ENCODE data around the gene RAB32. TPM values are rescaled to one million over a fixed set of nuclear protein-coding genes. Genes with fewer than 3 reads are reported as not detected.

The RAB32 gene
- total RNA-seq, 1 donor from 2014 or later, result 43.3 TPM

DNA sequence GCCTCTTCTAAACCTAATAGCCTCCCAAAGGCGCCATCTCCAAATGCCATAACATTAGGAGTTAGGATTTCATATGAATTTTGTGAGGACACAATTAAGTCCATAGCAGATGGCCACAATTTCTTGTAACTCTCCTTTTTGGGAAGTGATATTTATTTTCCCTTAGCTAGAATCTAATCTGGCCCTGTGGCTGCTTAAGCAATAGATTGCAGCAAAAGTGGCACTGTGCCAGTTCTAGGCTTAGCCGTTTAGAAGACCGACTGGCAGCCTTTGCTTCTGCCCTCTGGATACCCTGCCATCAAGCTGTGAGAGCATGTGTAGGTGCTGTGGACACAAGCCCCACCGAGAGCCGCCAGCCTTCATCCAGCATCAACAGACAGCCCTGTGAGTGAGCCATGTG lies 39.2 kb downstream of the RAB32 start:
- DNase-seq (ENCODE audit: low read depth), result peak; percentile 13

DNA sequence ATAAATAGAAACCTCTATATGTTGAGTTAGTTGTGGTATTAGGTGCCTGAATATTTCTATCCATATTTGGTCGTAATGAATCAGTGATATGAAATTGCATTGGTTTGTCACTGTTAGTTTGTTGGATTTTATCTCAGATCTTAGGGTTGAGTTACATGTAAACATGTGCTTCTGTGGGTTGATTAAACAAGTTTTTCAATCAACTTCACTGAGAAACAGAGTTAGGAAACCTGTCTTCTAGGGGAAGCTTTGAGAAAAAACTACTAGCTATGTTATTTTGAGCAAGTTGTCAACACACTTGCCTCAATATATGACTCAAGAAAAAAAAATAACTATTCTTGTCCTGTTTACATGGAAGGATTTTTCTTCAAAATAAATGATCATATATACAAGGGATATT lies 40.3 kb downstream of the RAB32 start:
- no peak for DNase-seq (ENCODE audit: low read depth)

DNA sequence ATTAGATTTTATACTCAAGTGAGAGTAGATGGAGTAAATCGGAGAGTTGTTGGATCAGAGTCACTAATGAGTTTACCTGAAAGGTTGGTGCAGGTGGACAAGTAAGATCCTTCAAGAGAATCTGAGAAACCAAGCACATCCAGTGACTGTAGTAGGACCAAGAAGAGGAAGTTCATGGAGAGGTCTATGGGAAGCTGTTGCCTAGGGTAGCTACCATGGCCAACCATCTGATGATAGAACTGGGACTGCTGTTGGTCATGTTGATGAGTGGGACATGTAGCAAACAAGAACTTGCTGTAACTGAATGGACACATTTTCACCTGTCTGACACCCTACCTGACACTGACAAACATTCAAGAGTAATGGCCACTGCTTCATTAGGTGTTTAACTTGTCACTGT lies 43.8 kb downstream of the RAB32 start:
- DNase-seq (ENCODE audit: low read depth), result no peak

DNA sequence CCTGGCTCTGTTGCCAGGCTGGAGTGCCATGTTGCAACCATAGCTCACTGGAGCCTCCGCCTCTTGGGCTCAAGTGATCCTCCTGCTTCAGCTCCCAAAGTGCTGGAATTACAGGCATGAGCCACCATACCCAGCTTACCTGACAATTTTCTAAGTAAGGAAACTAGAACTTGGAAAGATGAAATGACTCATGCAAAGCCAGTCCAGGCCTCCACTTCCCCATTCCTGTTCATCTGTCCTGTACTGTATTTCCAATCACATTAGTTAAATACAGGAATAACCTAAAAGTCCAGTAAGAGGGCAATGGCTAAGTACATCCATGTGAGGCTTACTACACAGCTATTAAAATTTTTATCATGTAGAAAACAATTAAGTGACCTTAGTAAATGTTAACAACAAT lies 46.9 kb downstream of the RAB32 start:
- no peak for DNase-seq (ENCODE audit: low read depth)

DNA sequence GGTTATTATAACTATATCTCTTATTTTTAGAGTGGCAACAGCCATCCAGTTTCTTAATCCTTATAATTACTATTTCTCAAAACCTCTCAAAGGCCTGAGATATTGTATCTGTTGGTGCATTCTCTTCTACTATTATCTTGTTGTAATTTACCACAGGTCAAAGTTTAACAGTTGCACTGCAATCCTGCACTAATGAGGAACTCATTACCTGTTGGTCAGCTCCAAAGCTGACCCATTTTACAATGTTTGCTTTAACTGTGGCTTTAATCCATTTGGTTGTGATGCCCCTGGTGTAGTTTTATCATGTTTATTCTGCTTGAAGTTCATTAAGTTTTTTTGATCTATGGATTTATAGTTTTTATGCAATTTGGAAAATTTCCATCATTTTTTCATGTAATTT lies 48.8 kb downstream of the RAB32 start:
- DNase-seq (ENCODE audit: low read depth), result no peak

DNA sequence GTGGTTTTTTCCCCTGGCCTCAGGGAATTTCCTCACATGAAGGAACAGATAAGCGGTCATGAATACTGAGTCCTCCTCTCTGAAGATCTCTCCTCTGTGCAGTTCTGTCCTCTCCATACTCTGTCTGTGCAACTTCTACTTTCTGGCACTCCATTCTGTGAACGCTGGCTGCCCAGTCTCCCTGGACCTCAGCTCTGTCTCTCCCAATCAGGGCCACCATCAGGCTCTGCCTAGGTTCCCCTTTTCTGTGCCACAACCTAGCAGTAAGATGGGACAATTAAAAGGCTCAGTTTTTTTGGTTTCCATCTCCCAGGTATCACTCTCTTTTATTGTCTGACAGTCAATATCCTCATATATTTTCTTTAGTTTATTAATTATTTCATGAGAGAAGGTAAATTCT lies 50.4 kb downstream of the RAB32 start:
- DNase-seq (ENCODE audit: low read depth), result no peak

DNA sequence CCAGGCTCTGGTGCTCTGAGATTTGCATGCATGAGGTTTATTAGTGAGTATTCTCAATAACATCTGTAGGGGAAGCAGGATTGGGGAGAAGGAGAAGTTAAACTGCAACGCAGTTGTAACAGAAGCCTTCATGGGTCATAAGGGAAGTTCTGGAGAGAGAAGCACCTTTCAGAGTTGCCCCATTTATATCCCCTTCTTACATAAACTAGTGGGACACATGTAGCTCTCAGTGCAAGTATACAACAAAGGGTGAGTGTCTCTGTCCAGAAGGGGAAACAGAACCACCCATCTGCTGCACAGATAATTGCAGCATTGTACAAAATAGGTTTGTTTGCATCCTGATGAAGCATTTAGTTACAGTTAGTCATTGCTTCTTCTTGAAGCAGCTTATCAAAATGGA lies 50.9 kb downstream of the RAB32 start:
- no peak for DNase-seq (ENCODE audit: low read depth)

DNA sequence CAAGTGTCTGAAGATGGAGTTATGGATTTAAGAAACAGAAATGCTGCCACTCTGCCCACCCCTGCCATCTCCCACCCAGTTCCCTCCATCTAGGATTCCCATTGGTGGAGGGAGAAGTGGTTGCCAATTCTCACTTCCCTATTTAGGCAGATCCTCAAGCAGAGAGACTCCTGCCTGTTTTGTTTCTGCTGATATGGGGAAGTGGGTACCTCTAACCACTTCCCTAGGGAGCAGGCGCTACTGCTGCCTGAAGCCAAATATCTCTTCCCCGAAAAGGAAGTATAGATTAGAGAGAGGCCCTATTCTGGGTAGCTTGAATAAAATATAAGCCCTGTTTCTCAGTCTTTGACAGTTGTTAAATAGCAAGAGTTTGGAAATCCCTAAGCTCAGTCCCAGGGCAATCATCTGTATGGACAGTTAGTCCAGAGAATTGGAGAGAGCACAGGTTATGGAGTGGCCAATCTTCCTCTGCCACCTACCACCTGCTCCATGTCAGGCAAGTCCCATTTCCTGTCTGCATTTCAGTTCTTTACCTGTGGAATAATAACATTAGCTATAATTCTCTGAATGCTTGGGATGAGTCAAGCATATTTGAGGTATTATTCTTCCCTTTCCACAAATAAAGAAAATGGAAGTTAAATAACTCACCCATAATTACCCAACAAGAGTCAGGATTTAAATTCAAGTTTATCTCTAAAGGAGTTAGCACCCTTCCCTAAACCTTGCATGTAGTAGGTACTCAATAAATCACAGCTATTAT lies 52.5 kb downstream of the RAB32 start:
- DNase-seq (ENCODE audit: low read depth), result no peak

DNA sequence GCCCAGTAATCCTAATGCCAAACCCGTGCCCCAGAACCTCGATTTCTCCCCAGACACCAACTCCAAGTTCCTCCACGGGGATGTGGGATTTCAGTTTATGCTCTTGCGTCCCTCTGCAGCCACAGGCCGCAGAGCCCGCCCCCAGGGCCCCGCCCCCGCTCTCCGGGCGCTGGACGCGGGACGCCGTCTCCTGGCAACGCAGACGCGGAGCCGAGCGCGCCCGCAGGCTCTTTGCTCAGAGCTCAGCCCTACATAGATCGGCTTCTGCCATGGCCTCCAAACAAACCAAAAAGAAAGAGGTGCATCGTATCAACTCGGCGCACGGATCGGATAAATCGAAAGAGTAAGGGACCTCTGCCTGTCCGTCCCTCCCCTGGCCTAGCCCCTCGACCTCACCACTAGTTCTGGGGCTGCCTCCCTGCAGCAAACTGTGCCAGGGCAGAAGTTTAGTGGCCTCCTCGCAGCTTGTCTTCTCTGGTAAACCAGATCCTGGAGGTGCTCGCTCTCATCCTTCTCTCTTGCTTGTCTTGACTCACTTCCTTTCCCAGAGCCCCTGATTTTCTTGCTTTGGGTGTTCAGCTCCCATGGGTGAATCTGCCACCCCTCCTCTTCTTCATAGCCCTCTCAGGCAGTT lies 55.3 kb downstream of the RAB32 start, which contains the start of gene ADGB:
Gene ADGB, plus strand, starts transcription at position 201 of the 634 bp plus-strand sequence. Its CDS starts 69 bp downstream, at position 270.
- DNase-seq (ENCODE audit: low read depth), result peak; percentile 53

DNA sequence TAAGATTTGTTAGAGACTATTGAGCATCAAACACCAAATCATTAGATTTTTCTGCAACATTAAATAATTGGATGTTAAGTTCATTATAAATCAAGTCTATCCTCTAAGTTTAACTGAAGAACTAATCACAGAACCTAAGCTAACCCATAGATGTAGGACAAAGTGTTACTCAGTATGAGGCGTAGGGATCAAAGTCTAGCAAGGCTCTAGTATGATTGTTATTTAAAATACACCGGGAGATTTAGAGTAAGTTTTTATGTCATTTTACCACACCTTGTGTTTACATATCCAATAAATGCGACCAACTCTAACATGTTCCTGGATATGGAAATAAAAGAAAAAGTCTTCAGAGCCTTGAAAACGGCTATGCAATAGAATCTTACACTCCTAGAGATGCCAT lies 57.7 kb downstream of the RAB32 start:
- DNase-seq (ENCODE audit: low read depth), result no peak

DNA sequence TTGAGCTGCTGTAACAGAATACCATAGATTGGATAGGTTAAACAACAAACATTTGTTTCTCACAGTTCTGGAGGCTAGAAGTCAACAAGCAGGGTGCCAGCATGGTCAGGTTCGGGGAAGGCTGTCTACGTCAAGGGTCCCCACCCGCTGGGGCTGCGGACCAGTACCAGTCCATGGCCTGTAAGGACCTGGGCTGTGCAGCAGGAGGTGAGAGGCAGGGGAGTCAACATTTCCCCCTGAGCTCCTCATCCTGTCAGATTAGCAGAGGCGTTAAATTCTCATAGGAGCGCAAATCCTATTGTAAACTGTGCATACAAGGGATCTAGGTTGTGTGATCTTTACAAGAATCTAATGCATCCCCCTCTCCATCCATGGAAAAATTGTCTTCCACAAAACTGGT lies 58.9 kb downstream of the RAB32 start:
- no peak for DNase-seq (ENCODE audit: low read depth)

Other genes with a start within 250 kb of the RAB32 start
- not detected in 2 replicates for gene ADGB, start 55.1 kb downstream of the RAB32 start, total RNA-seq